Mesendoderm (in vitro differentiated cells): ENCODE data around the gene CCL4.
A peak's percentile ranks its signal among the peaks of the same experiment; 100 is the strongest.

Experiments
- DNase-seq: peaks from one replicate; pipeline ENCODE4 v3.0.0; 2013
- H2AK5ac ChIP-seq: 2 replicates; pipeline ENCODE4 v1.6.1; 2013; ENCODE audit warnings: low read length, inconsistent platforms
- H2BK120ac ChIP-seq: 2 replicates; pipeline ENCODE4 v1.6.1; 2013; ENCODE audit warnings: low read depth, mild to moderate bottlenecking, low read length, moderate library complexity, mixed read lengths
- H2BK15ac ChIP-seq: replicated peaks from 2 replicates; pipeline ENCODE4 v1.6.1; 2013; ENCODE audit warnings: low read depth, mild to moderate bottlenecking, moderate library complexity
- H2BK5ac ChIP-seq: 2 replicates; pipeline ENCODE4 v1.6.1; 2013; ENCODE audit warnings: low read length, inconsistent platforms
- H3K18ac ChIP-seq: 2 replicates; pipeline ENCODE4 v1.6.1; 2013; ENCODE audit warnings: mild to moderate bottlenecking, low read length, mixed read lengths
- H3K23ac ChIP-seq: one replicate; pipeline ENCODE4 v1.6.1; 2013; ENCODE audit warnings: low read length
- H3K27ac ChIP-seq: 2 replicates; pipeline ENCODE4 v1.5.1; 2013; ENCODE audit warnings: low read depth, mild to moderate bottlenecking, inconsistent platforms, low read length, moderate library complexity
- H3K27me3 ChIP-seq: 2 replicates; pipeline ENCODE4 v1.6.1; 2013; ENCODE audit warnings: low read length, control low read depth, mild to moderate bottlenecking, inconsistent platforms; ENCODE audit not compliant: insufficient read depth, poor library complexity
- H3K36me3 ChIP-seq: 2 replicates; pipeline ENCODE4 v1.6.1; 2013; ENCODE audit warnings: low read length, inconsistent platforms; ENCODE audit not compliant: control insufficient read depth, insufficient read depth
- H3K4ac ChIP-seq: one replicate; pipeline ENCODE4 v1.6.1; 2013; ENCODE audit warnings: low read depth, mild to moderate bottlenecking, low read length, moderate library complexity
- H3K4me1 ChIP-seq: 2 replicates; pipeline ENCODE4 v1.6.1; 2013; ENCODE audit warnings: low read depth, low read length, inconsistent platforms; ENCODE audit not compliant: control insufficient read depth
- H3K4me2 ChIP-seq: 2 replicates; pipeline ENCODE4 v1.6.1; 2013; ENCODE audit warnings: low read length
- H3K4me3 ChIP-seq: 2 replicates; pipeline ENCODE4 v1.5.1; 2013; ENCODE audit warnings: mild to moderate bottlenecking, low read length
- H3K56ac ChIP-seq: one replicate; pipeline ENCODE4 v1.6.1; 2013; ENCODE audit warnings: low read length
- H3K79me1 ChIP-seq: 2 replicates; pipeline ENCODE4 v1.6.1; 2013; ENCODE audit warnings: low read length, inconsistent platforms
- H3K79me2 ChIP-seq: 2 replicates; pipeline ENCODE4 v1.6.1; 2013; ENCODE audit warnings: mild to moderate bottlenecking, low read length; ENCODE audit not compliant: control insufficient read depth, insufficient read depth
- H3K9ac ChIP-seq: 2 replicates; pipeline ENCODE4 v1.6.1; 2013; ENCODE audit warnings: low read length, inconsistent platforms
- H4K5ac ChIP-seq: one replicate; pipeline ENCODE4 v1.6.1; 2013; ENCODE audit warnings: low read length
- H4K8ac ChIP-seq: one replicate; pipeline ENCODE4 v1.6.1; 2013; ENCODE audit warnings: low read depth, mild to moderate bottlenecking, control low read depth, low read length, moderate library complexity
- WGBS: extraction: QIAGEN DNeasy Blood & Tissue Kit; methylation state at CpG from one replicate; pipeline ENCODE4 v1.1.7; 2013; ENCODE audit warnings: low lambda C conversion rate, missing lambda C conversion rate; ENCODE audit not compliant: insufficient coverage; ENCODE audit errors: extremely low coverage; 5-methylcytosine and 5-hydroxymethylcytosine counted together

CCL4 gene

DNA sequence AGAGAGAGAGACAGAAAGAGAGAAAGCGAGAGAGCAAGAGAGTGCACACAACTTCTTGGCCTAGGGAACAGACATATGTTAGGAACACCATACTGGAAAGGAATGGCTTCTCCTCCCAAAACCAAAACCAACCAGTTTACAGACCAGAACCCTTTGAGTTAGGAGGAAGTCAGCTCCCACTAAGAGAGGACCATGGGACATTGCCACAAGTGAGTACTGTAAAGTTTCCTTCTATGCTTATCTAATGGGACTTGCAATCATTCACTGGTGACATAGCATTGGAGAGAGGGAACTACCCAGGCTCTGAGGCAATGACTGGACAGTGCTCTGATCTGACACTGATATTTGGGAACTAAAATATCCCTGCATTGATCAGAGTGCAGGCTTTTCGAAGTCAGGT, 40.4 kb downstream of the CCL4 start:
- H3K56ac ChIP-seq = no peak overlapping the region
- no CpG with 5 or more reads among the region's 2 CpGs for WGBS
- no peaks in the 10 kb centered on the region for H3K36me3 ChIP-seq
- H3K27me3 ChIP-seq = no peaks in the 10 kb centered on the region
- no peak overlapping the region for H3K4me2 ChIP-seq
- no peak for DNase-seq
- H3K79me2 ChIP-seq = no peaks in the 10 kb centered on the region
- no peak overlapping the region for H3K4ac ChIP-seq
- no peak overlapping the region for H3K23ac ChIP-seq
- H3K27ac ChIP-seq = no peak overlapping the region
- no peak overlapping the region for H4K5ac ChIP-seq
- H3K4me1 ChIP-seq = no peaks in the 10 kb centered on the region
- no peak overlapping the region for H2BK5ac ChIP-seq
- no peaks in the 10 kb centered on the region for H3K79me1 ChIP-seq
- H4K8ac ChIP-seq = no peak overlapping the region
- no peak overlapping the region for H3K9ac ChIP-seq
- no peak overlapping the region for H2BK120ac ChIP-seq
- no peak overlapping the region for H3K18ac ChIP-seq
- H2BK15ac ChIP-seq = no peak overlapping the region
- no peak overlapping the region for H3K4me3 ChIP-seq
- no peak overlapping the region for H2AK5ac ChIP-seq

DNA sequence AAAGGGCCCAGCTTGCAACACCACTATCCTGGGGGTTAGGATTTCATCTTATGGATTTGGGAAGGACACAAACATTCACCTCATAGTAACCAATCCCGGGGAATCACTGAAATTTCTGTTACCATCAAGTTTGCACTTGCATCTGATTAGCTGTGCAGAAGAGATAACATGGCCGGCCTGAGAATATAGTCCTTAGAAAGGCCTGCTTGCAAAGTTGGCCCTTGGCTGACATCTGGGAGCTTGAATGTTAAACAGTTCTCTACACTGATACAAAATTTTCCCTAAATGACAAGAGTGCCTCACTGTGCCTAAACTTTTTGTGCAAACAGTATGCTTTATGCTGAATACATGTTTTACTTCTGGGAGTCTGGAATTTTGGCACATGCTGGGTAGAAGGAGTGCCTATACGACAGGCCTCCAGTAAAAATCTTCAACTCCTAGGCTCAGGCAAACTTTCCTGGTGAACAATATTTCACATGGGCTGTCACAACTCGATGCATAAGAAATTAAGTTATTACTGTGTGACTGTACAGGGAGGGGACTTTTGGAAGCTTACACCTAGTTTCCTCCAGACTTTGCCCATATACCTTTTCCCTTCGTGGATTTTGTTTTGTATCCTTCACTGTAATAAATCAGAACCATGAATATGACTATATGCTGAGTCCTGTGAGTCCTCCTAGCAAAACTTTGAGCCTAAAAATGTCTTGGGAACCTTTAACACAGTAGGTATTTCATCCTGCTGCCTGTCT, 41.5 kb downstream of the CCL4 start:
- no peak overlapping the region for H3K4me2 ChIP-seq
- no peak overlapping the region for H3K23ac ChIP-seq
- H3K27ac ChIP-seq = no peak overlapping the region
- H2BK5ac ChIP-seq = no peak overlapping the region
- H4K5ac ChIP-seq = no peak overlapping the region
- no peak overlapping the region for H3K4ac ChIP-seq
- no peak overlapping the region for H3K9ac ChIP-seq
- H4K8ac ChIP-seq = no peak overlapping the region
- H3K27me3 ChIP-seq = no peaks in the 10 kb centered on the region
- H2BK120ac ChIP-seq = no peak overlapping the region
- no peak overlapping the region for H3K56ac ChIP-seq
- WGBS = no CpG with 5 or more reads among the region's 5 CpGs
- H3K4me1 ChIP-seq = no peaks in the 10 kb centered on the region
- no peak overlapping the region for H2BK15ac ChIP-seq
- H2AK5ac ChIP-seq = no peak overlapping the region
- H3K79me1 ChIP-seq = no peaks in the 10 kb centered on the region
- no peak for DNase-seq
- H3K79me2 ChIP-seq = no peaks in the 10 kb centered on the region
- H3K18ac ChIP-seq = no peak overlapping the region
- H3K4me3 ChIP-seq = no peak overlapping the region
- no peaks in the 10 kb centered on the region for H3K36me3 ChIP-seq

DNA sequence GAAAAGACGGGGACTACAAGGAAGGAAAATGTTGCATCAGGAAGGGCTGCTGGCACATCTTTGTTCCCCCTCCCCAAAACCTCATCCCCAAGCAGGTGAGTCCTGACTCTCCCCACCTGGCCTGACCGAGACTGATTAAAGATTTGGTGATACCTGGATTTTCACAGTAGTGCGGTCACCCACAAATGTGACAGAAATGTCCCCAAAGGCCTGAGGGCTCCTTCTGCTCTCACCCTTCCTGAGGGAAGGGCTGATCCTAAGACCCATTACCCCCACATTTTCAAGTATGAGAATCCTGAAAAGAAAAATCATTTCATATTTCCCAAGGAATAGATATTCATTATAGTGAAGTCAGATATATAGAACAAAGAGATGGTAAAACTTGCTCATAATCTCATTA, 44.0 kb downstream of the CCL4 start:
- no peak overlapping the region for H3K27ac ChIP-seq
- no CpG with 5 or more reads among the region's 3 CpGs for WGBS
- H2BK5ac ChIP-seq = no peak overlapping the region
- no peak overlapping the region for H3K9ac ChIP-seq
- no peak overlapping the region for H2AK5ac ChIP-seq
- H3K4ac ChIP-seq = no peak overlapping the region
- no peaks in the 10 kb centered on the region for H3K4me1 ChIP-seq
- H2BK15ac ChIP-seq = no peak overlapping the region
- no peaks in the 10 kb centered on the region for H3K79me2 ChIP-seq
- DNase-seq = no peak
- H3K4me2 ChIP-seq = no peak overlapping the region
- H4K5ac ChIP-seq = no peak overlapping the region
- no peak overlapping the region for H3K23ac ChIP-seq
- no peaks in the 10 kb centered on the region for H3K79me1 ChIP-seq
- no peak overlapping the region for H3K18ac ChIP-seq
- no peak overlapping the region for H4K8ac ChIP-seq
- no peak overlapping the region for H3K56ac ChIP-seq
- H3K36me3 ChIP-seq = no peaks in the 10 kb centered on the region
- no peak overlapping the region for H3K4me3 ChIP-seq
- no peak overlapping the region for H2BK120ac ChIP-seq
- no peaks in the 10 kb centered on the region for H3K27me3 ChIP-seq

DNA sequence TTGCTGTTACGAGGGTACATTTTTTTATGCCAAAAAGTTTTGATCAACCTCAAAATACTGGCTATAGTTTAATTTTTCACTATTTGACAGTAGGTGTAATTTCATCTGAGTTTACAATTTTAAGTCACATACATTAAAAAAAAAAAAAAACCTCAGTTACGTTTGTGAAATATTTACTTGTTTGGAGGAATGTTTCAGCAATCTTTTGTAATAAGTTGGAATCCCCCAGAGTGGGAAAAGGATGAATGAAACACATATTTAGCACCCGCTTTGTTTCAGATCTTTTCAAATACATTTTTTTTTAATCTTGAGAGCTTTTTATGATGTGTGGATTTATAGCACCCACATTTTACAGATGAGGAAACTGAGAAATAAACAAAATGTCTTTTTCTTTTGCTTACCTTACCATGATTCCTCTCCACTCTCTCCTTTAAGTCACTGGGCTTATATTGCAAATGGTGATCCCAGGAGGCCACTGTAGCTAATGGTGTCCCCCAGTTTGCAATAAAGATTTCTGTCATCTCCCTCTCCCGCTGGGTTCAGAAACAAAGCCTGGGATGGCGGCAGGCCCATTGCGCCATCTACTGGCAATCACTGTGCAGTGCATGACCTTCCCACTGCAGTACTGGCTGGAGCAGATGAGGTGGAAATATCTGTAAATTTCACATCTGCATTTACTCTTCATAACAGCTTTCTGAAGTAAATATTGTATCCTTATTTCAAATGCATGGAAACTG, 45.1 kb downstream of the CCL4 start:
- Histone ChIP-seq H3K56ac (no peak overlapping the region), H3K18ac (no peak overlapping the region), H4K5ac (no peak overlapping the region), H3K4ac (no peak overlapping the region), H3K4me1 (no peaks in the 10 kb centered on the region), H2BK15ac (no peak overlapping the region), H3K79me2 (no peaks in the 10 kb centered on the region), H3K4me2 (no peak overlapping the region), H3K79me1 (no peaks in the 10 kb centered on the region), H4K8ac (no peak overlapping the region), H3K27ac (no peak overlapping the region), H2BK5ac (no peak overlapping the region), H3K27me3 (no peaks in the 10 kb centered on the region), H3K36me3 (no peaks in the 10 kb centered on the region), H2AK5ac (no peak overlapping the region), H3K4me3 (no peak overlapping the region), H2BK120ac (no peak overlapping the region), H3K23ac (no peak overlapping the region), H3K9ac (no peak overlapping the region)
- peak; percentile 63 for DNase-seq
- no CpG with 5 or more reads among the region's 6 CpGs for WGBS

DNA sequence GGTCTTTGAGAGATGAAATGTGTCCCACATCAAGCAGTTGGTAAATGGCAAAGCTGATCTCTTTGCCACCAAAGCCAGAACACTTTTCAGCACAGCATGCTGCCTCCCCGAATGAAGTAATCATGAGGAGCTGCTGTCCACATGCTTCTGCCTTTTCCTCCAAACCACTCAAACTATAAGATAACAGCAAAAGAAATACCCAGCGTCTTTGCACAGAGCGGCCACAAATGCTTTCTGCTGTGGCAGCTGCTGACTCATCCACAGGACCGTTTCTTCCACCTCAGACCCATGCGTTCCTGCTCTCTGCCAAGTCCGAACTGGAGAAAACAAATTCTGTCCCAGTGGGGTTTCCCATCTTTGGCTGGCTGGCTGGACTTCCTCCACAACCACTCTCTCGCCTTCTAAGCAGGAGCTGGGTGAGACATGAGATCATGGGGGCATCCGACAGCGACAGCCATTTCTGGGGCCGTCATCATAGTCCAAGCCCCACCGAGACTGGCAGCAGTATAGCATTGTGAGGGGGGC, 45.7 kb downstream of the CCL4 start:
- H3K23ac ChIP-seq = no peak overlapping the region
- no peak overlapping the region for H3K4ac ChIP-seq
- no peaks in the 10 kb centered on the region for H3K4me1 ChIP-seq
- H2BK15ac ChIP-seq = no peak overlapping the region
- no peak overlapping the region for H2BK5ac ChIP-seq
- H2BK120ac ChIP-seq = no peak overlapping the region
- DNase-seq = no peak
- no peak overlapping the region for H2AK5ac ChIP-seq
- H3K36me3 ChIP-seq = no peaks in the 10 kb centered on the region
- H3K56ac ChIP-seq = no peak overlapping the region
- no peak overlapping the region for H4K8ac ChIP-seq
- no peak overlapping the region for H3K4me3 ChIP-seq
- no peak overlapping the region for H3K9ac ChIP-seq
- no peaks in the 10 kb centered on the region for H3K79me1 ChIP-seq
- H3K4me2 ChIP-seq = no peak overlapping the region
- WGBS = no CpG with 5 or more reads among the region's 11 CpGs
- H3K27ac ChIP-seq = no peak overlapping the region
- no peak overlapping the region for H4K5ac ChIP-seq
- no peaks in the 10 kb centered on the region for H3K27me3 ChIP-seq
- no peaks in the 10 kb centered on the region for H3K79me2 ChIP-seq
- H3K18ac ChIP-seq = no peak overlapping the region
